ENCODE data around the gene PRR12.

- TF ChIP-seq EZH2 (IDR thresholded peaks at IDR 0.05), result no peak
- no peak for TF ChIP-seq POLR2AphosphoS5 (IDR thresholded peaks at IDR 0.05; ENCODE audit: borderline replicate concordance, low read depth, low read length)
These were observed 20.7 kb upstream of the PRR12 start for GRCh38 chr19:49570138-49570856.
